Naive thymus-derived CD4-positive, alpha-beta T cell (primary cell): Measurements from ENCODE around the gene LLGL2. TPM values are rescaled to one million over a fixed set of nuclear protein-coding genes. Genes with fewer than 3 reads are reported as not detected.

Experiments
- ATAC-seq: fragments of 150-1000 bp; cut with Tn5 transposase; 2 replicates; pipeline ENCODE4 v1.10.0; 2021; ENCODE audit warnings: mild to moderate bottlenecking, moderate library complexity
- CTCF ChIA-PET: fragments of 350-600 bp; sonication (Branson Sonifier 250); formaldehyde crosslinking; loops from one replicate; lab custom pipeline; 2021; ENCODE audit warnings: antibody characterized with exemption; lab: Charles Lee
- POLR2A ChIA-PET: fragments of 350-600 bp; sonication (Branson Sonifier 250); formaldehyde crosslinking; loops from one replicate; lab custom pipeline; 2021; ENCODE audit warnings: antibody characterized with exemption, inconsistent platforms; lab: Charles Lee
- DNase-seq, 9 donors: peaks; one replicate each; pipeline versions ENCODE4 v3.0.0 to v3.0.0-alpha.2; 2020 to 2022; ENCODE audit warnings: mixed read lengths in 1 of 9
- H3K27ac ChIP-seq: one replicate; pipeline ENCODE4 v1.7.0; 2013; ENCODE audit warnings: mild to moderate bottlenecking, low read depth, low read length, moderate library complexity
- H3K27me3 ChIP-seq, 2 donors: one replicate each; pipeline ENCODE4 v1.7.0; 2013; ENCODE audit warnings: low read length in 2 of 2, mild to moderate bottlenecking in 2 of 2, moderate library complexity in 2 of 2; ENCODE audit not compliant: control insufficient read depth in 2 of 2, insufficient read depth in 2 of 2
- H3K36me3 ChIP-seq, 3 experiments: 1 replicate in 2 of 3; 2 replicates in 1 of 3; pipeline ENCODE4 v1.7.0; 2013; ENCODE audit warnings: low read length in 3 of 3, mild to moderate bottlenecking in 3 of 3, moderate library complexity in 1 of 3; ENCODE audit not compliant: insufficient read depth in 3 of 3, control insufficient read depth in 2 of 3
- H3K4me1 ChIP-seq, 2 donors: one replicate each; pipeline ENCODE4 v1.7.0; 2013; ENCODE audit warnings: low read length in 2 of 2, mild to moderate bottlenecking in 2 of 2, moderate library complexity in 1 of 2; ENCODE audit not compliant: control insufficient read depth in 2 of 2, insufficient read depth in 2 of 2
- H3K4me3 ChIP-seq: 2 replicates; pipeline ENCODE4 v1.7.0; 2013; ENCODE audit warnings: mild to moderate bottlenecking, low read length
- H3K9me3 ChIP-seq, 3 experiments: 1 replicate in 2 of 3; 2 replicates in 1 of 3; pipeline ENCODE4 v1.7.0; 2013; ENCODE audit warnings: low read length in 3 of 3; ENCODE audit not compliant: control insufficient read depth in 2 of 3
- H3K27ac Mint-ChIP-seq, 9 donors: one replicate each; pipeline ENCODE4 v1.8.0; 2020 to 2022; ENCODE audit warnings: mixed read lengths in 9 of 9, mild to moderate bottlenecking in 8 of 9, moderate library complexity in 5 of 9, inconsistent platforms in 2 of 9
- H3K27me3 Mint-ChIP-seq, 5 donors: one replicate each; pipeline ENCODE4 v1.8.0; 2021 to 2022; ENCODE audit warnings: mixed read lengths in 5 of 5, mild to moderate bottlenecking in 1 of 5
- H3K36me3 Mint-ChIP-seq, 5 donors: one replicate each; pipeline ENCODE4 v1.8.0; 2020 to 2022; ENCODE audit warnings: mixed read lengths in 5 of 5, mild to moderate bottlenecking in 3 of 5, inconsistent platforms in 1 of 5
- H3K4me1 Mint-ChIP-seq, 7 donors: one replicate each; pipeline ENCODE4 v1.8.0; 2020 to 2022; ENCODE audit warnings: mixed read lengths in 7 of 7, mild to moderate bottlenecking in 3 of 7, inconsistent platforms in 1 of 7
- H3K4me3 Mint-ChIP-seq, 10 donors: one replicate each; pipeline ENCODE4 v1.8.0; 2020 to 2022; ENCODE audit warnings: mild to moderate bottlenecking in 10 of 10, mixed read lengths in 10 of 10, moderate library complexity in 6 of 10, inconsistent platforms in 2 of 10
- H3K9me3 Mint-ChIP-seq, 11 donors: one replicate each; pipeline ENCODE4 v1.8.0; 2020 to 2022; ENCODE audit warnings: mixed read lengths in 11 of 11, mild to moderate bottlenecking in 4 of 11, inconsistent platforms in 1 of 11, moderate library complexity in 1 of 11
- intact Hi-C, 2 donors: fragments of 100-400 bp; cut with micrococcal nuclease; formaldehyde crosslinking; loops; one replicate each; pipeline ENCODE4 v1.15.1; 2023
- polyA plus RNA-seq, 2 donors: library from polyadenylated mRNA; unstranded; fragments of 300-500 nt; fragmentation: Illumina TruSeq; gene quantifications; one replicate each; pipeline ENCODE4 v1.2.3, GENCODE V29; 2021
- total RNA-seq, 6 experiments: library from RNA in 5 of 6; stranded (reverse) in 5 of 6; gene quantifications; 1 replicate in 5 of 6; 2 replicates in 1 of 6; pipeline ENCODE4 v1.2.3 and lab custom pipeline; 2021 to 2026

The LLGL2 gene
- total and polyA plus RNA-seq, 7 experiments from 2014 or later = 9.2 to 55.7 (median 26.5) TPM

DNA sequence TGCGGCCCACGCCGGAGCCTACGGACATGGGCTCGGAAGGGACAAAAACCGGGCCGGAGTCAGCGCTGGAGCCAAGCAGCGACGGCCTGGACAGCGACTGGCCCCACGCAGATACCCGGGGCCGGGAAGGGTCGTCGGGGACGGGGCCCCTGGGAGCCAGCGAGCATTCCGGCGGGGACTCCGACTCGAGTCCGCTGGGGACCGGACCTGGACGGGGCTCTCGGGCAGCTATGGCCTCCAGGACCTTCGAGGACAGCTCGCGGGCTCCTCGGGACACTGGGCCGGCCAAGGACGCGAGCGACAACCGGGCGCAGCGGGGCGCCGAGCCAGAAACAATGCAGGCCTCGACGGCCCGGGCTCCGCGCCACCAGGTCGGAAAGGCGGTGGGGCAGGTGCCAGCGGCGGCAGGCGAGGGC is 63.1 kb downstream of the LLGL2 start:
- Mint-ChIP-seq H3K4me1 (peaks cover 0 to 17% (median 11%) of the 10 kb centered on the region in 7 donors), H3K9me3 (no peaks in the 10 kb centered on the region), H3K27me3 (peaks cover 0 to 33% (median 0%) of the 10 kb centered on the region in 5 donors), H3K36me3 (no peaks in the 10 kb centered on the region), H3K4me3 (peak overlapping the region; percentile 58 to 85 (median 68)), H3K27ac (peak overlapping the region in 3 of 9 donors; percentile 28 to 56 (median 48))
- Histone ChIP-seq H3K27ac (peak overlapping the region; percentile 83), H3K9me3 (no peaks in the 10 kb centered on the region), H3K4me3 (peak overlapping the region; percentile 53), H3K27me3 (no peaks in the 10 kb centered on the region), H3K36me3 (peaks cover 0 to 3% (median 0%) of the 10 kb centered on the region in 3 experiments), H3K4me1 (peaks cover 0 to 2% of the 10 kb centered on the region in 2 donors)
- ChIA-PET POLR2A (interaction anchor here (0.7 to 1.6 kb wide), 13 partner anchors 53 to 765 kb away, joined by 3 to 15 read pairs (median 5); partner anchors contain the start of genes LLGL2, PRPSAP1, RECQL5 and SAP30BP), CTCF (interaction anchor here (0.6 to 1.4 kb wide), 8 partner anchors 12 to 928 kb away, joined by 3 to 4 read pairs (median 4); partner anchors contain the start of gene TSEN54)
- ATAC-seq = peak; percentile 22
- DNase-seq = peak in 2 of 9 donors; percentile 13 to 37
- intact Hi-C loops = loop anchor here (1.0 to 10.0 kb wide), 12 partner anchors 7 to 1139 kb away; partner anchors contain the start of genes GGA3 (in 2 of the 2), LLGL2 (in 2 of the 2), MRPS7 (in 2 of the 2) and TSEN54 (in 2 of the 2)

DNA sequence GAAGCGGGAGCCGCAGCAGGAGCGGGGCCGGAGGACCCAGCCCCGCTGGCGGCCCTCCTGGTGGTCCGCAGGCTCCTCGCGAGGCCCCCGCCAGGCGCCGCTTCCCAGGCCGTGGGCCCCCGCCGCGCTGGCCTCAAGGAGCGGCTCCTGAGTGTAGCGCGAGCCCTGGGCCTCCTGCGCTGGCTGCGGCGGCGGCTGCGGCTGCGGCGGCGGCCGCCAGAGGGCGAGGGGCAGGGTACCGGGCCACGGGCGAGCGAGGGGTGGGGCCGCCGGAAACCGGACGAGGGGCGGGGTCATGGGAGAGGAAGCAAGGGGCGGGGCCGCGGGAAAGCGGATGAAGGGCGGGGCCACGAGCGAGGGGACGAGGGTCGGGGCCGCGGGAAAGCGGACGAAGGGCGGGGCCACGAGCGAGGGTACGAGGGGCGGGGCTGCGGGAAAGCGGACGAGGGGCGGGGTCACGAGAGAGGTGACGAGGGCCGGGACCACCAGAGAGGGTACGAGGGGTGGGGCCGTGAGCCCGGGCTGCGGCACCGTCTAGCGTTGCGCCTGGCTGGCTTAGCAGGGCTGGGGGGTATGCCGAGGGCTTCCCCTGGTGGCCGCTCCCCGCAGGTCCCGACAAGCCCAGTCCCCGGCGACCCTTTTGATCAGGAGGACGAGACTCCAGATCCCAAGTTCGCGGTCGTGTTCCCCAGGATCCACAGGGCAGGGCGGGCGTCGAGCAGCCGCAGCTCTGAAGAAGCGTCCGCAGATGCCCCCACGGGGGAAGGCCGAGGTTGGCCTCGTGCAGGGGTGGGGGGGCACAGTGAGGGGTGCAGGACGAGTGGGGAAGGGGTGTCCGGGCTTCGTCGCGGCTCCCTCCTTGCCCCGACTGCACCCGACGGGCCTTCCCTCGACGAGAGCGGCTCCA is 63.8 kb downstream of the LLGL2 start:
- Histone ChIP-seq H3K4me1 (peaks cover 0 to 2% of the 10 kb centered on the region in 2 donors), H3K4me3 (peak overlapping the region; percentile 53), H3K27ac (peak overlapping the region; percentile 83), H3K27me3 (no peaks in the 10 kb centered on the region), H3K36me3 (peaks cover 0 to 3% (median 0%) of the 10 kb centered on the region in 3 experiments), H3K9me3 (no peaks in the 10 kb centered on the region)
- Mint-ChIP-seq H3K27ac (peak overlapping the region in 6 of 9 donors; percentile 59 to 95 (median 86)), H3K9me3 (no peaks in the 10 kb centered on the region), H3K4me1 (peaks cover 0 to 17% (median 11%) of the 10 kb centered on the region in 7 donors), H3K4me3 (peak overlapping the region; percentile 57 to 95 (median 82)), H3K36me3 (no peaks in the 10 kb centered on the region), H3K27me3 (peaks cover 0 to 31% (median 0%) of the 10 kb centered on the region in 5 donors)
- intact Hi-C loops = loop anchor here (1.0 to 10.0 kb wide), 12 partner anchors 8 to 1138 kb away; partner anchors contain the start of genes GGA3 (in 2 of the 2), LLGL2 (in 2 of the 2), MRPS7 (in 2 of the 2) and TSEN54 (in 2 of the 2)
- POLR2A ChIA-PET = interaction anchor here (0.7 to 1.6 kb wide), 8 partner anchors 54 to 300 kb away, joined by 3 to 15 read pairs (median 6); partner anchors contain the start of genes LLGL2, SLC25A19 and TSEN54
- ATAC-seq (peak; percentile 94), DNase-seq (peak; percentile 81 to 98 (median 93))
- CTCF ChIA-PET = interaction anchor here (0.7 to 1.5 kb wide), 4 partner anchors 12 to 162 kb away, joined by 3 to 4 read pairs (median 4); partner anchors contain the start of gene TSEN54

DNA sequence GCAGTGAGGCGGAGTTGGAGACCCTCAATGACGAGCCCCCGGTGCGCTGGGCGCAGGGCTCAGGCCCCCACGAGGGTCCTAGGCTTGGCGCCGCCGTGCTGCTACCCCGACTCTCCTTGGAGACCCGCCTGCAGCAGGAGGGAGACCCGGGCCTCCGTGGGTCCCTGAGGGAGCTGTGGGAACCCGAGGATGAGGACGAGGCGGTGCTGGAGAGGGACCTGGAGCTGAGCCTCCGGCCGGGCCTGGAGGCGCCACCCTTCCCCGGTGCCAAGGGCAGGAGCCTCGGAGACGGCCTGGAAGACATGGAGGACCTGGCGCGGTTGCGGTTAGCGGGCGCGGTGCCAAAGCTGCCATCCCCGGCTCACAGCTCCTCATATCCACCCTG is 64.4 kb downstream of the LLGL2 start:
- DNase-seq (no peak), ATAC-seq (no peak)
- Mint-ChIP-seq H3K27me3 (peaks cover 0 to 26% (median 0%) of the 10 kb centered on the region in 5 donors), H3K4me1 (peaks cover 0 to 17% (median 11%) of the 10 kb centered on the region in 7 donors), H3K36me3 (no peaks in the 10 kb centered on the region), H3K27ac (peak overlapping the region in 2 of 9 donors; percentile 24 to 43), H3K9me3 (no peaks in the 10 kb centered on the region), H3K4me3 (peak overlapping the region in 9 of 10 donors; percentile 17 to 60 (median 49))
- intact Hi-C loops = loop anchor here (1.0 to 10.0 kb wide), 13 partner anchors 9 to 1137 kb away; partner anchors contain the start of genes GGA3 (in 2 of the 2), LLGL2 (in 2 of the 2), MRPS7 (in 2 of the 2) and TSEN54 (in 2 of the 2)
- Histone ChIP-seq H3K9me3 (no peaks in the 10 kb centered on the region), H3K36me3 (peaks cover 0 to 3% (median 0%) of the 10 kb centered on the region in 3 experiments), H3K27ac (no peak overlapping the region), H3K27me3 (no peaks in the 10 kb centered on the region), H3K4me3 (no peak overlapping the region), H3K4me1 (peaks cover 0 to 2% of the 10 kb centered on the region in 2 donors)
- CTCF ChIA-PET = interaction anchor here (1.5 kb wide), 1 partner anchor 163 kb away, joined by 4 read pairs; no protein-coding TSS in a partner anchor
- POLR2A ChIA-PET = interaction anchor here (0.7 to 1.3 kb wide), 3 partner anchors 9 to 101 kb away, joined by 3 read pairs; partner anchors contain the start of gene LLGL2

DNA sequence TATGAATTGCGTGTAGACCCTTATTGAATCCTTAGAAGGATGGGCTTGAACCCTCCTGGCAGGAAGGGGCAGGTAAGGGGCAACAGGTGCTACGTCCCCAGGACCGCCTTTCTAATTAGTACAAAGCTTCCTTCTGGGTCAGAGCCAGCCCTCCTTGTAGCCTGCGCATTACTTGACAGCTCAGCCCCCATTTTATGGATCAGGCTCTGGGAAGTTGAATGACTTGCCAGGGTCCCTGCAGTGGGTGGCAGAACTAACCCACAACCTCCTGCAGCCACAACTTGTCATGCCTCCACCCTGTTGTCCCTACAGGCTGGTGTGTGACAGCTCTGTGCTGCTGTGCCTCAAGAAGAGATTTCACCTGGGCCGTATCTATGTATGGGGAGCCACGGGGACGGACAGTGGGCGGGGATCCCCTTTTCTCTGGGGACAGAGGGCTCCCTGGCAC is 64.8 kb downstream of the LLGL2 start:
- ATAC-seq (no peak), DNase-seq (peak in 1 of 9 donors; percentile 14)
- Mint-ChIP-seq H3K9me3 (no peaks in the 10 kb centered on the region), H3K4me1 (peaks cover 0 to 17% (median 11%) of the 10 kb centered on the region in 7 donors), H3K4me3 (peak overlapping the region in 9 of 10 donors; percentile 17 to 60 (median 49)), H3K36me3 (no peaks in the 10 kb centered on the region), H3K27me3 (peaks cover 0 to 23% (median 0%) of the 10 kb centered on the region in 5 donors), H3K27ac (peak overlapping the region in 6 of 9 donors; percentile 24 to 77 (median 51))
- peaks cover 0 to 2% of the 10 kb centered on the region in 2 donors for H3K4me1 ChIP-seq
- no peak overlapping the region for H3K4me3 ChIP-seq
- no peaks in the 10 kb centered on the region for H3K9me3 ChIP-seq
- no peak overlapping the region for H3K27ac ChIP-seq
- CTCF ChIA-PET = interaction anchor here (1.5 kb wide), 1 partner anchor 163 kb away, joined by 4 read pairs; no protein-coding TSS in a partner anchor
- H3K36me3 ChIP-seq = peaks cover 0 to 3% (median 0%) of the 10 kb centered on the region in 3 experiments
- POLR2A ChIA-PET = interaction anchor here (0.7 to 1.3 kb wide), 3 partner anchors 9 to 102 kb away, joined by 3 read pairs; partner anchors contain the start of gene LLGL2
- intact Hi-C loops = loop anchor here in 1 of 2 donors (5.0 kb wide), 1 partner anchor 902 kb away; no protein-coding TSS in a partner anchor
- H3K27me3 ChIP-seq = no peaks in the 10 kb centered on the region

DNA sequence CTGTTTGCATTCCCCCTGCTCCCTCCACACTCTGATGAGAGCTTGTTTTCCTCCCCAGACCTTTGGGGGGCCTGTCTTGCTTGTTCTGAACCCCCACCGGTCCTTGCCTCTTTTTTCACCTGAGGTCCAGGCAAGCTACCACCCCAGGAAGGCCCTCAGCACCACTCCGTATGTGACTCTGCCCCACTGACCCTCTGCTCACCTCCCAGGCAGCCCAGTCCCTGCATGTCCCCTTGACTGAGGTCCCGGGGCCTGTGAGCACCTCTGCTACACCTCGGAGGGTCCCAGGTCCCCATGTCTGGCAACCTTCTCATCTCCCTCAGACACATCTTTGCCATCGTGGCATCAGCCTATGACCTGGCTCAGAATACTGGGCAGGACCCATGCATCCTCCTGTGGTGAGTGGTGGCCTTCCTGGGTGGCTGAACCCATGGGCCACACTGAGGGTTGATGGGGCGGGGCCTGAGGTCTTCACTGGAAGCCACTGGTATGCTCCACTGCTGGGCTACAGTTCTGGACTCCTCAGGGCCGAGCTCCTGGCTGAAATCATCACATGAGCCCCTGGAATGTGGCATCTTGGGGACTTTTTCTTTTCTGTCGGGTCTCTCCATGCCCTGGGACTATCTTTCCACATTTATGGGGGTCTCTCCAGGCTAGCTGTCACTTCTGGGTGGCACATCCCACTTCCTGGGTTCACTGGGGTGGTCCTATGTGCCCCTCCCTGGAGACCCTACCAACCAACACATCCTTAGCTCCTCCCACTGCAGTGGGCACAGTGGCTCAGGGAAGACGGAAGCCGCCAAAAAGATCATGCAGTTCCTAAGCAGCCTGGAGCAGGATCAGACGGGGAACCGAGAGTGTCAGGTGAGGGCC is 65.6 kb downstream of the LLGL2 start:
- Mint-ChIP-seq H3K4me3 (peak overlapping the region in 9 of 10 donors; percentile 17 to 81 (median 52)), H3K27me3 (peaks cover 0 to 17% (median 0%) of the 10 kb centered on the region in 5 donors), H3K36me3 (no peaks in the 10 kb centered on the region), H3K27ac (peak overlapping the region in 6 of 9 donors; percentile 22 to 59 (median 40)), H3K9me3 (no peaks in the 10 kb centered on the region), H3K4me1 (peaks cover 0 to 17% (median 9%) of the 10 kb centered on the region in 7 donors)
- H3K27me3 ChIP-seq = no peaks in the 10 kb centered on the region
- H3K4me1 ChIP-seq = peaks cover 0 to 2% of the 10 kb centered on the region in 2 donors
- peaks cover 0 to 3% (median 0%) of the 10 kb centered on the region in 3 experiments for H3K36me3 ChIP-seq
- CTCF ChIA-PET = interaction anchor here (0.8 kb wide), 1 partner anchor 10 kb away, joined by 3 read pairs; no protein-coding TSS in a partner anchor
- no peak for DNase-seq
- POLR2A ChIA-PET = interaction anchor here (0.7 to 1.3 kb wide), 2 partner anchors 10 to 188 kb away, joined by 3 to 4 read pairs; no protein-coding TSS in a partner anchor
- no peaks in the 10 kb centered on the region for H3K9me3 ChIP-seq
- H3K4me3 ChIP-seq = no peak overlapping the region
- H3K27ac ChIP-seq = no peak overlapping the region
- ATAC-seq = no peak
- intact Hi-C loops = loop anchor here in 1 of 2 donors (5.0 kb wide), 1 partner anchor 901 kb away; no protein-coding TSS in a partner anchor
